Lower lobe of right lung (tissue), 2 donors: Measurements from ENCODE around the gene SLC5A10. TPM values are rescaled to one million over a fixed set of nuclear protein-coding genes. Genes with fewer than 3 reads are reported as not detected.
A peak's percentile ranks its signal among the peaks of the same experiment; 100 is the strongest.

ENCODE experiments used
- ATAC-seq, 2 donors: fragments of 200-7000 bp; cut with Tn5 transposase; one replicate each; pipeline ENCODE4 v1.9.1; 2020 to 2022; ENCODE audit warnings: mild to moderate bottlenecking in 2 of 2, moderate library complexity in 2 of 2
- DNase-seq: peaks from one replicate; pipeline ENCODE4 v3.0.0-alpha.2; 2020
- H3K27ac ChIP-seq: fragments of 200-600 bp; one replicate; pipeline ENCODE4 v1.8.0; 2022
- H3K27me3 ChIP-seq: fragments of 200-600 bp; one replicate; pipeline ENCODE4 v1.8.0; 2022; ENCODE audit warnings: low read depth
- H3K36me3 ChIP-seq: fragments of 200-600 bp; one replicate; pipeline ENCODE4 v1.8.0; 2022; ENCODE audit warnings: mild to moderate bottlenecking
- H3K4me1 ChIP-seq: fragments of 200-600 bp; one replicate; pipeline ENCODE4 v1.8.0; 2022
- H3K4me3 ChIP-seq: fragments of 200-600 bp; one replicate; pipeline ENCODE4 v1.8.0; 2022; ENCODE audit warnings: mild to moderate bottlenecking
- H3K9me3 ChIP-seq: fragments of 200-600 bp; one replicate; pipeline ENCODE4 v1.8.0; 2022
- intact Hi-C: fragments of 100-400 bp; cut with DNase I; formaldehyde crosslinking; loops from one replicate; pipeline ENCODE4 v1.11.0; 2022
- total RNA-seq: library from RNA; stranded (reverse); fragmentation: NEBNext Ultra II Directional; extraction: Animal tissue kit (Norgen Biotek cat#: 25700); gene quantifications from one replicate; pipeline ENCODE4 v1.2.1, GENCODE V29; 2021
- TF ChIP-seq, protein P1 (sequence below): fragments of 200-600 bp; IDR thresholded peaks from one replicate; pipeline ENCODE4 v1.8.0; 2022; ENCODE audit warnings: antibody characterized with exemption, mild to moderate bottlenecking
- donor health status: DM: no; HTN: yes; CAD: no; lungs with severe emphysema.

The SLC5A10 gene
- total RNA-seq, 1 donor from 2014 or later = not detected

- Histone ChIP-seq H3K4me3 (no peak overlapping the region), H3K36me3 (no peaks in the 10 kb centered on the region), H3K9me3 (no peaks in the 10 kb centered on the region), H3K4me1 (peaks cover 5% of the 10 kb centered on the region), H3K27ac (no peak overlapping the region), H3K27me3 (no peaks in the 10 kb centered on the region)
- ATAC-seq = no peak
- intact Hi-C loops = no loop called here
- TF ChIP-seq, protein P1, sequence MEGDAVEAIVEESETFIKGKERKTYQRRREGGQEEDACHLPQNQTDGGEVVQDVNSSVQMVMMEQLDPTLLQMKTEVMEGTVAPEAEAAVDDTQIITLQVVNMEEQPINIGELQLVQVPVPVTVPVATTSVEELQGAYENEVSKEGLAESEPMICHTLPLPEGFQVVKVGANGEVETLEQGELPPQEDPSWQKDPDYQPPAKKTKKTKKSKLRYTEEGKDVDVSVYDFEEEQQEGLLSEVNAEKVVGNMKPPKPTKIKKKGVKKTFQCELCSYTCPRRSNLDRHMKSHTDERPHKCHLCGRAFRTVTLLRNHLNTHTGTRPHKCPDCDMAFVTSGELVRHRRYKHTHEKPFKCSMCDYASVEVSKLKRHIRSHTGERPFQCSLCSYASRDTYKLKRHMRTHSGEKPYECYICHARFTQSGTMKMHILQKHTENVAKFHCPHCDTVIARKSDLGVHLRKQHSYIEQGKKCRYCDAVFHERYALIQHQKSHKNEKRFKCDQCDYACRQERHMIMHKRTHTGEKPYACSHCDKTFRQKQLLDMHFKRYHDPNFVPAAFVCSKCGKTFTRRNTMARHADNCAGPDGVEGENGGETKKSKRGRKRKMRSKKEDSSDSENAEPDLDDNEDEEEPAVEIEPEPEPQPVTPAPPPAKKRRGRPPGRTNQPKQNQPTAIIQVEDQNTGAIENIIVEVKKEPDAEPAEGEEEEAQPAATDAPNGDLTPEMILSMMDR = no peak
- DNase-seq = peak; percentile 32
These were observed 58.0 kb downstream of the SLC5A10 start for GRCh38 chr17:19009970-19010369.

DNA sequence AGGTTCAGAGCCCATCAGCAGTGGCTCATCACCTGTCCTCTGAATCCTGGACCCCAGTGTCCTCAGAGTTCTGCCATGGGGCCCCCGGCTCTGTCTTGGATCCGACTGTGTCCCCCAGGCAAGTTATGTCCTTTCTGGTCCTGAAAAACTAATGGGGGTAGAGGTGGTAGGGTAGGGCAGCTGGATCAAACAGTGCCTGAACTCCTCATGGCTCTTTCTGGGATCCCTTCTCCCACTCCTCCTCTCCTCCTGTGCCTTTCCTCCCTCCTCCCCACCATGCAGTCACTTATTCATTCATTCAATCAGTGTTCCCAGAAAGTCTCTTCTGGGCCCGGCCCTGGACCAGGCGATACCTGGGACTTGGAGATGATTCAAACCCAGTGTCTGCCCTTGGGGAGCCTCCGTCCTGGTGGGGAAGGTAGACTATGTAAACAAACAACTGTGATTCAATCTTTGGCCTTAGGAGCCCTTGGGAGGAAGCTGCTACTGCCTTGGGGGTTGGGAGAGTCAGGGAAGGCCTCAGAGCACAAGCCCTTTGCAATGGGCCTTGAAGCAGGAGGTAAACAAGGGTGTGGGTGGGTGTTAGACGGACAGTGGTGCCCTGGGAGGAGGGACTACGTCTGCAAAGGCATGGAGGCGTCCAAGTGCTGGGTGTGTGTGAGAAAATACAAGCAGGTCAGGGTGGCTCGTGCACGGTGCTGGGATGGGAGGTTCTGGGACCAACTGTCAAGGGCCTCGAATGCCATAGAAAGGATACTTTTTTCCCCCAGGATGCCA is 59.0 kb downstream of the SLC5A10 start:
- Histone ChIP-seq H3K27ac (no peak overlapping the region), H3K27me3 (no peaks in the 10 kb centered on the region), H3K36me3 (no peaks in the 10 kb centered on the region), H3K4me3 (no peak overlapping the region), H3K4me1 (no peaks in the 10 kb centered on the region), H3K9me3 (no peaks in the 10 kb centered on the region)
- peak; percentile 13 to 32 for ATAC-seq
- TF ChIP-seq, protein P1 = no peak
- peak; percentile 32 for DNase-seq
- intact Hi-C loops = no loop called here

- Histone ChIP-seq H3K36me3 (no peaks in the 10 kb centered on the region), H3K27me3 (no peaks in the 10 kb centered on the region), H3K4me1 (no peaks in the 10 kb centered on the region), H3K27ac (no peak overlapping the region), H3K4me3 (no peak overlapping the region), H3K9me3 (no peaks in the 10 kb centered on the region)
- intact Hi-C loops = no loop called here
- peak; percentile 21 for DNase-seq
- no peak for ATAC-seq
- TF ChIP-seq, protein P1 = no peak
These were observed 59.6 kb downstream of the SLC5A10 start for GRCh38 chr17:19011581-19011980.

GRCh38 chr17:19012171-19013080 is 60.5 kb downstream of the SLC5A10 start:
- Histone ChIP-seq H3K9me3 (no peaks in the 10 kb centered on the region), H3K27me3 (no peaks in the 10 kb centered on the region), H3K4me3 (no peak overlapping the region), H3K4me1 (no peaks in the 10 kb centered on the region), H3K36me3 (no peaks in the 10 kb centered on the region), H3K27ac (no peak overlapping the region)
- intact Hi-C loops = no loop called here
- DNase-seq = peak; percentile 22
- ATAC-seq = no peak
- TF ChIP-seq, protein P1 = no peak

DNA sequence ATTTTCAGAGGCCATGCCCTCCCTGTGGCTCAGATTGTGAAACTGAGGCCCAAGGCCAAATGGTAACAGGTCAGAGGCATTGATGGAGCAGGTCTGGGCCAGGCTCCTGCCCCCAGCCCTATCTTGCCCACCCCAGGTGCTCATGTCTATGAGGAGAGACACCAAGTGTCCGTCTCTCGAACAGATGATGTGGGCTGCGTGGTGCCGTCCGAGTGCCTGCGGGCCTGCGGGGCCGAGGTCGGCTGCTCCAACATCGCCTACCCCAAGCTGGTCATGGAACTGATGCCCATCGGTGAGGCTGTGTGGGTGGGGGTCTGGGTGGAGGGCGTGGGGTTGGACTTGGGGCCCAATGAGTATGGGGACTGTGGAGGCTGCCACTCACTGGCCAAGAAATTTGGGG is 61.3 kb downstream of the SLC5A10 start:
- Histone ChIP-seq H3K9me3 (no peaks in the 10 kb centered on the region), H3K4me1 (no peaks in the 10 kb centered on the region), H3K36me3 (no peaks in the 10 kb centered on the region), H3K27me3 (no peaks in the 10 kb centered on the region), H3K27ac (no peak overlapping the region), H3K4me3 (no peak overlapping the region)
- intact Hi-C loops = no loop called here
- no peak for ATAC-seq
- peak; percentile 36 for DNase-seq
- TF ChIP-seq, protein P1 = no peak
